ENCODE results near the gene TUT1.

- TF ChIP-seq POLR2A (IDR thresholded peaks at IDR 0.05), result no peak
- TF ChIP-seq, protein P1, sequence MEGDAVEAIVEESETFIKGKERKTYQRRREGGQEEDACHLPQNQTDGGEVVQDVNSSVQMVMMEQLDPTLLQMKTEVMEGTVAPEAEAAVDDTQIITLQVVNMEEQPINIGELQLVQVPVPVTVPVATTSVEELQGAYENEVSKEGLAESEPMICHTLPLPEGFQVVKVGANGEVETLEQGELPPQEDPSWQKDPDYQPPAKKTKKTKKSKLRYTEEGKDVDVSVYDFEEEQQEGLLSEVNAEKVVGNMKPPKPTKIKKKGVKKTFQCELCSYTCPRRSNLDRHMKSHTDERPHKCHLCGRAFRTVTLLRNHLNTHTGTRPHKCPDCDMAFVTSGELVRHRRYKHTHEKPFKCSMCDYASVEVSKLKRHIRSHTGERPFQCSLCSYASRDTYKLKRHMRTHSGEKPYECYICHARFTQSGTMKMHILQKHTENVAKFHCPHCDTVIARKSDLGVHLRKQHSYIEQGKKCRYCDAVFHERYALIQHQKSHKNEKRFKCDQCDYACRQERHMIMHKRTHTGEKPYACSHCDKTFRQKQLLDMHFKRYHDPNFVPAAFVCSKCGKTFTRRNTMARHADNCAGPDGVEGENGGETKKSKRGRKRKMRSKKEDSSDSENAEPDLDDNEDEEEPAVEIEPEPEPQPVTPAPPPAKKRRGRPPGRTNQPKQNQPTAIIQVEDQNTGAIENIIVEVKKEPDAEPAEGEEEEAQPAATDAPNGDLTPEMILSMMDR (IDR thresholded peaks at IDR 0.05), result no peak
These were observed 12.5 kb upstream of the TUT1 start for GRCh38 chr11:62603776-62604299.

Measured in prostate gland (tissue), 2 donors.